PC-9 (cell line): ENCODE results near the gene ACTR10.

Experiments
- EZH2 ChIP-seq: fragments of 200-600 bp; sonication (generic); IDR thresholded peaks from 2 replicates; pipeline ENCODE4 v1.8.0; 2017; ENCODE audit warnings: antibody characterized with exemption, low read depth
- TF ChIP-seq, protein P1 (sequence below): fragments of 200-600 bp; sonication (generic); conservative IDR thresholded peaks from 2 replicates; pipeline ENCODE4 v1.6.1; 2017; ENCODE audit warnings: mixed run types, antibody characterized with exemption, mild to moderate bottlenecking, moderate library complexity

- TF ChIP-seq, protein P1, sequence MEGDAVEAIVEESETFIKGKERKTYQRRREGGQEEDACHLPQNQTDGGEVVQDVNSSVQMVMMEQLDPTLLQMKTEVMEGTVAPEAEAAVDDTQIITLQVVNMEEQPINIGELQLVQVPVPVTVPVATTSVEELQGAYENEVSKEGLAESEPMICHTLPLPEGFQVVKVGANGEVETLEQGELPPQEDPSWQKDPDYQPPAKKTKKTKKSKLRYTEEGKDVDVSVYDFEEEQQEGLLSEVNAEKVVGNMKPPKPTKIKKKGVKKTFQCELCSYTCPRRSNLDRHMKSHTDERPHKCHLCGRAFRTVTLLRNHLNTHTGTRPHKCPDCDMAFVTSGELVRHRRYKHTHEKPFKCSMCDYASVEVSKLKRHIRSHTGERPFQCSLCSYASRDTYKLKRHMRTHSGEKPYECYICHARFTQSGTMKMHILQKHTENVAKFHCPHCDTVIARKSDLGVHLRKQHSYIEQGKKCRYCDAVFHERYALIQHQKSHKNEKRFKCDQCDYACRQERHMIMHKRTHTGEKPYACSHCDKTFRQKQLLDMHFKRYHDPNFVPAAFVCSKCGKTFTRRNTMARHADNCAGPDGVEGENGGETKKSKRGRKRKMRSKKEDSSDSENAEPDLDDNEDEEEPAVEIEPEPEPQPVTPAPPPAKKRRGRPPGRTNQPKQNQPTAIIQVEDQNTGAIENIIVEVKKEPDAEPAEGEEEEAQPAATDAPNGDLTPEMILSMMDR, result no peak
- no peak for TF ChIP-seq EZH2
Measured at GRCh38 chr14:58282925-58283593, 83.1 kb downstream of the ACTR10 start.
